Measurements from ENCODE around the gene C10orf95.

- TF ChIP-seq CTCF (IDR thresholded peaks at IDR 0.05) (no peak), POLR2A (IDR thresholded peaks at IDR 0.05; ENCODE audit: low read depth) (no peak)
Observed at GRCh38 chr10:102452672-102453340, 1.5 kb upstream of the C10orf95 start.

Measured in esophagus muscularis mucosa (tissue), 3 donors.